T-helper 17 cell (primary cell): ENCODE data around the gene CEP290. TPM values are rescaled to one million over a fixed set of nuclear protein-coding genes. Genes with fewer than 3 reads are reported as not detected.

Experiments
- ATAC-seq: fragments of 150-1000 bp; cut with Tn5 transposase; 2 replicates; pipeline ENCODE4 v1.10.0; 2021; ENCODE audit warnings: mild to moderate bottlenecking, moderate library complexity
- DNase-seq, 3 donors: peaks; one replicate each; pipeline versions ENCODE4 v3.0.0 to v3.0.0-alpha.2; 2020 to 2021
- H3K9me3 ChIP-seq: one replicate; pipeline ENCODE4 v1.7.0; 2013; ENCODE audit warnings: low read length, mild to moderate bottlenecking; ENCODE audit not compliant: control insufficient read depth, poor library complexity, severe bottlenecking
- H3K27ac Mint-ChIP-seq: one replicate; pipeline ENCODE4 v1.8.0; 2022; ENCODE audit warnings: mild to moderate bottlenecking, moderate library complexity, mixed read lengths
- H3K27me3 Mint-ChIP-seq: one replicate; pipeline ENCODE4 v1.8.0; 2022; ENCODE audit warnings: mixed read lengths
- H3K36me3 Mint-ChIP-seq: one replicate; pipeline ENCODE4 v1.8.0; 2022; ENCODE audit warnings: low read depth, mixed read lengths
- H3K4me1 Mint-ChIP-seq: one replicate; pipeline ENCODE4 v1.8.0; 2022; ENCODE audit warnings: mild to moderate bottlenecking, mixed read lengths
- H3K4me3 Mint-ChIP-seq: one replicate; pipeline ENCODE4 v1.8.0; 2022; ENCODE audit warnings: mild to moderate bottlenecking, moderate library complexity, mixed read lengths
- total RNA-seq, 4 donors: library from RNA in 2 of 4; stranded (reverse) in 2 of 4; gene quantifications; one replicate each; pipeline ENCODE4 v1.2.3 and lab custom pipeline; 2022 to 2026

CEP290 gene, protein sequence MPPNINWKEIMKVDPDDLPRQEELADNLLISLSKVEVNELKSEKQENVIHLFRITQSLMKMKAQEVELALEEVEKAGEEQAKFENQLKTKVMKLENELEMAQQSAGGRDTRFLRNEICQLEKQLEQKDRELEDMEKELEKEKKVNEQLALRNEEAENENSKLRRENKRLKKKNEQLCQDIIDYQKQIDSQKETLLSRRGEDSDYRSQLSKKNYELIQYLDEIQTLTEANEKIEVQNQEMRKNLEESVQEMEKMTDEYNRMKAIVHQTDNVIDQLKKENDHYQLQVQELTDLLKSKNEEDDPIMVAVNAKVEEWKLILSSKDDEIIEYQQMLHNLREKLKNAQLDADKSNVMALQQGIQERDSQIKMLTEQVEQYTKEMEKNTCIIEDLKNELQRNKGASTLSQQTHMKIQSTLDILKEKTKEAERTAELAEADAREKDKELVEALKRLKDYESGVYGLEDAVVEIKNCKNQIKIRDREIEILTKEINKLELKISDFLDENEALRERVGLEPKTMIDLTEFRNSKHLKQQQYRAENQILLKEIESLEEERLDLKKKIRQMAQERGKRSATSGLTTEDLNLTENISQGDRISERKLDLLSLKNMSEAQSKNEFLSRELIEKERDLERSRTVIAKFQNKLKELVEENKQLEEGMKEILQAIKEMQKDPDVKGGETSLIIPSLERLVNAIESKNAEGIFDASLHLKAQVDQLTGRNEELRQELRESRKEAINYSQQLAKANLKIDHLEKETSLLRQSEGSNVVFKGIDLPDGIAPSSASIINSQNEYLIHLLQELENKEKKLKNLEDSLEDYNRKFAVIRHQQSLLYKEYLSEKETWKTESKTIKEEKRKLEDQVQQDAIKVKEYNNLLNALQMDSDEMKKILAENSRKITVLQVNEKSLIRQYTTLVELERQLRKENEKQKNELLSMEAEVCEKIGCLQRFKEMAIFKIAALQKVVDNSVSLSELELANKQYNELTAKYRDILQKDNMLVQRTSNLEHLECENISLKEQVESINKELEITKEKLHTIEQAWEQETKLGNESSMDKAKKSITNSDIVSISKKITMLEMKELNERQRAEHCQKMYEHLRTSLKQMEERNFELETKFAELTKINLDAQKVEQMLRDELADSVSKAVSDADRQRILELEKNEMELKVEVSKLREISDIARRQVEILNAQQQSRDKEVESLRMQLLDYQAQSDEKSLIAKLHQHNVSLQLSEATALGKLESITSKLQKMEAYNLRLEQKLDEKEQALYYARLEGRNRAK (N-terminal part only)
- 10 to 100 TPM; 16.0 to 18.9 TPM for total RNA-seq
- total RNA-seq (lab: John Stamatoyannopoulos, UW) = 69.8 to 73.5 reads per million in 2 donors

DNA sequence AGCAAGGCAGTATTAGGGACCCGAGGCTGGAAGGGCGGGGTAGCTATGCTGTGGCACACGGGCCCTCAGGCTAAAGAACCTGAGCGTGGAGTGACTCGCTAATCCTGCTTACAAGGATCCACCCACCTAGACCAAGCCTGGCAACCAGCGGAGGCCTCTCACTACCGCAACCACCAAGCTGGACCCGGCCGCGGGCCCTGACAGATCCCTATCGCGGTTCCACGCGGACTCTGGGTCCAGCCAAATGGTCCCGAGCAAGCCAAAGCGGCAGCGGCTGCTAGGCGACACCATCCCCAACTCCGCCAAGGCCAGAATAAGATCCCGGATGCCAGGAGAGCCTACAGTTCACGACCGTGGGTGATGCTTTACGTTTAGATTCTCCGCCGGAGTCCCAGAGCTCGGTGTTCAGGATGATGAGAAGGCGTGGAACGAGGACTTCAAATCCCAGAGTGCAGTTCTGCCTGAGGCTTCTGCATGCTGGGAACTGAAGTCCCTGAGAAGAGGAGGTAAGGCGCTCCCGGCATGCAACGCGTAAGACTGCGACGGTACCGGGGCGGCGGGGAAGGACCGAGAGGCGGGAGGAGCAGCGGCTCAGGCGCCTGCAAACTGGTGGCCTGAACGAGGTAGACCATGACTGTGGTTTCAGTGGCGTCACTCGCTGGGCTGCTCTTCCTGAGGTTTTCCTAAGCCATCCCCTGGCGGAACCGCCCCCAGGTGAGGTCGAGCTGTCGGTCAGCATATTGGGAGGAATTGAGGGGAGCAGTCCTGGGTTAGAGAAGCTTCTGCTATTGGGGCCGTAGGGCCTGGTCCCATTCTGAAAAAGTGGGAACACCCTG is at the start of gene CEP290, which contains the start of gene TMTC3:
Gene CEP290, minus strand, starts transcription at position 315 of the 836 bp plus-strand sequence. CDS start 781 bp downstream, outside the sequence.
Gene TMTC3, plus strand, starts transcription at position 534 of the 836 bp plus-strand sequence. CDS start 6,009 bp downstream, outside the sequence.
- Mint-ChIP-seq H3K4me3 (peak within 1 kb of the TSS; percentile 97), H3K36me3 (peaks cover 18% of the 10 kb centered on the region), H3K27me3 (no peaks in the 10 kb centered on the region), H3K27ac (peak within 1 kb of the TSS; percentile 96), H3K4me1 (peaks cover 38% of the 10 kb centered on the region)
- ATAC-seq = peak; percentile 95
- H3K9me3 ChIP-seq = no peaks in the 10 kb centered on the region
- DNase-seq = peak; percentile 85 to 88 (median 86)

DNA sequence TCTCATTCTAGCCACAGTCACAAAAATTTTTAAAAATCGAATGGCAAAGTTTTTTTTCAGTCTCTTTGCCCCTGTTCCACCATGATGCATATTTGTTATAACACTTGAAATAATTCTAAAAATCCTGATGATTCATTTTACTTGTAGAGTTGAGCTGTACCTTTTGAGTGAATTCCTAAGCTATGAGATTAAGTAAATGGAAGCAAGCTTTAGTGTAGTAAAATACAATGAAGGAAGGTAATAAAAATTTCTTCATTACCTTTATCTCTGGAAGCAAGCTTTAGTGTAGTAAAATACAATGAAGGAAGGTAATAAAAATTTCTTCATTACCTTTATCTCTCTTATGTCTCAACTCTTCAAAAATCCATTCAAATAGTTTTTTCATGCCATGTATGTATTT is 46.3 kb upstream of the CEP290 start:
- H3K27me3 Mint-ChIP-seq = no peaks in the 10 kb centered on the region
- H3K4me3 Mint-ChIP-seq = no peak overlapping the region
- no peak for DNase-seq
- H3K27ac Mint-ChIP-seq = no peak overlapping the region
- no peak for ATAC-seq
- peaks cover 3% of the 10 kb centered on the region for H3K36me3 Mint-ChIP-seq
- no peaks in the 10 kb centered on the region for H3K4me1 Mint-ChIP-seq
- H3K9me3 ChIP-seq = no peaks in the 10 kb centered on the region

DNA sequence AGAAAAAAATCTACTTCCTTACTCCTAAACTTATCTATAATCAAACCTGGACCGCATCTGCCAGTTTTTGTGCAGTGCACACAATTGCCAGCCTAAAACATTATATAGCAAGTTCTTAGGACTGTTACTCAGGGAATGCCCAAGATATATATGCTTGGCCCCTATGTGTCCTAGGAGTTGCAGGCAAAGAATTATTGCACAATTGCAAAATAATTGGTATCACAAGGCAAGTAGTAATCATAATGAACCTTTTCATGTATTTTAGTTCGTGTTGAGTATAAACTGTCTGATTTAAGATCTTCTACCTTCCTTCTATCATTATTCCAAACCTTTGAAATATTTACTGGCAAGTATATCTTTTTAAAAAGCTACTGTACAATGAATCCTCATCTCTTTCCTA is 45.7 kb upstream of the CEP290 start:
- no peak overlapping the region for H3K27ac Mint-ChIP-seq
- H3K4me1 Mint-ChIP-seq = no peaks in the 10 kb centered on the region
- H3K9me3 ChIP-seq = no peaks in the 10 kb centered on the region
- no peak overlapping the region for H3K4me3 Mint-ChIP-seq
- ATAC-seq (no peak), DNase-seq (no peak)
- H3K36me3 Mint-ChIP-seq = peaks cover 3% of the 10 kb centered on the region
- no peaks in the 10 kb centered on the region for H3K27me3 Mint-ChIP-seq

DNA sequence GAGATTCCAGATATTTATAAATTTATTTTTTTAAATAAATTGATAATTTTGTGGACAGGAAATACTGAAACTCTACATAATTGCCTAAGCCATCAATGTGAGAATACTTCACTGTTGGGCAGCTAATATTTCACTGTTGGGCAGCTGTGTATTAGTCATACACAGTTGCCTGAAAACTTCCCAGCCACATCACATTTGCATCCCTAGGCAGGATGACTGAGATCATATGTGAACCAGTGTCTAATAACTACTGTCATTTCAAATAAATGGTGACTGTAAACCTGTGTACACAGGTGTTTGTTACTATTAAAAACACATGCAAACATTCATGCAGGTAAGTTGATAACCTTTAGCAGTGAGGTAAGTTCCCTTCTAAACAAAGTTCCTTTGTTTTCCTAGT is 44.1 kb upstream of the CEP290 start:
- Mint-ChIP-seq H3K27me3 (no peaks in the 10 kb centered on the region), H3K4me1 (no peaks in the 10 kb centered on the region), H3K27ac (no peak overlapping the region), H3K4me3 (no peak overlapping the region), H3K36me3 (peaks cover 6% of the 10 kb centered on the region)
- no peaks in the 10 kb centered on the region for H3K9me3 ChIP-seq
- DNase-seq (no peak), ATAC-seq (no peak)

DNA sequence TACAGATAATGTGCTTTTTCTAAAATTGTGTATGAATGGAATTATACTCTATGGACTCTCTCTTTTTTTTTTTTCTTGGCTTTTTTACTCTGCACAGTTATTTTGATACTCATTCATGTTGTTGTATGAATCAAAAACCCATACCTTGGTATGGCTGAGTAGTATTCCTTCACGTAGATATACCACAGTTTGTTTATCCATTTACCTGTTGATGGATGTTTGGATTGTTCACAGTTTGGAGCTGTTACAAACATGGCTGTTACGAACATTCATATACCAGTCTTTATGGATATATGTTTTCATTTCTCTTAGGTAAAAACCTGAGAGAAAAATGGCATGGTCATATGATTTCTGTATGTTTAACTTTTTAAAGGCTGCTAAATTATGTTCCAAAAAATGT is 43.4 kb upstream of the CEP290 start:
- no peaks in the 10 kb centered on the region for H3K27me3 Mint-ChIP-seq

DNA sequence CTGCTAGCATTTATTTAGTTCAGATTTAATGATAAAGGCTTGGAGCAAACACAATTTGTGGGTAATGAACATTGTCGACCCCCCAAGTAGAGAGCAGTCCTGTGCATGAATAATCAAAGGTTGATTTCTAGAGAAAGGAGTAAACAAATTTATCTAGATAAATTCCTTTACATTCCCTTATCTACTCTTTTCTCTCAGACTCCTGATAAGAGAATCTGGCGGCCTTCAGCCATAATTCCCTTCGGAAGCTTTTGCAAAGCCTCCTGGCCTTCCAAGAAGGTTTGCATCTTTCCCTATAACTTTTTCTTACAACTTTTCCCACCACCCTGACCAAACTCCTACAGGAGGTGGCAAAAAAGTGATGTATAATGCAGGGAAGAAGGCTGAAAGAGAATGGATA is 42.3 kb upstream of the CEP290 start:
- Mint-ChIP-seq H3K27ac (no peak overlapping the region), H3K4me3 (no peak overlapping the region), H3K4me1 (no peaks in the 10 kb centered on the region), H3K36me3 (peaks cover 9% of the 10 kb centered on the region), H3K27me3 (no peaks in the 10 kb centered on the region)
- no peaks in the 10 kb centered on the region for H3K9me3 ChIP-seq
- no peak for DNase-seq
- ATAC-seq = no peak

More for the DNA sequence above, 43.4 kb upstream of the CEP290 start:
- ATAC-seq = no peak
- no peak overlapping the region for H3K4me3 Mint-ChIP-seq
- DNase-seq = no peak
- no peaks in the 10 kb centered on the region for H3K4me1 Mint-ChIP-seq
- H3K36me3 Mint-ChIP-seq = peaks cover 7% of the 10 kb centered on the region
- no peak overlapping the region for H3K27ac Mint-ChIP-seq
- H3K9me3 ChIP-seq = no peaks in the 10 kb centered on the region

DNA sequence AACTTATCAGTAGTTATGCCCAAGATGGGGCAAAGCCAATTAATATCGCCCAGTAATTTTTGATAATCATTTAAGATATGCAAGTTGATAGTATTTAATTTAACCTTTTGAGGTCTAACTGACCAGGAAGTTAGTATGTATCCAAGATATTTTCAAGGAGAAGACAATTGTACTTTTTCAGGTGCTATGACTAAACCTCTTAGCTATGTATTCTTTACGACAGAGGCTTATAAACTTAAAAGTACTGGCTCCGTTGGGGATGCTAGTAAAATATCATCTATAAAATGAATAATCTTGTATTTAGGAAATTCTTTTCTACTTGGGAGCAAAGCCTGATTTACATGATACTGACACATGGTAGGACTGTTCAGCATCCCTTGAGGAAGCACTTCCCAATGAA is 40.5 kb upstream of the CEP290 start:
- Mint-ChIP-seq H3K4me3 (no peak overlapping the region), H3K27ac (no peak overlapping the region), H3K27me3 (no peaks in the 10 kb centered on the region), H3K4me1 (no peaks in the 10 kb centered on the region), H3K36me3 (peaks cover 13% of the 10 kb centered on the region)
- DNase-seq (no peak), ATAC-seq (no peak)
- no peaks in the 10 kb centered on the region for H3K9me3 ChIP-seq

DNA sequence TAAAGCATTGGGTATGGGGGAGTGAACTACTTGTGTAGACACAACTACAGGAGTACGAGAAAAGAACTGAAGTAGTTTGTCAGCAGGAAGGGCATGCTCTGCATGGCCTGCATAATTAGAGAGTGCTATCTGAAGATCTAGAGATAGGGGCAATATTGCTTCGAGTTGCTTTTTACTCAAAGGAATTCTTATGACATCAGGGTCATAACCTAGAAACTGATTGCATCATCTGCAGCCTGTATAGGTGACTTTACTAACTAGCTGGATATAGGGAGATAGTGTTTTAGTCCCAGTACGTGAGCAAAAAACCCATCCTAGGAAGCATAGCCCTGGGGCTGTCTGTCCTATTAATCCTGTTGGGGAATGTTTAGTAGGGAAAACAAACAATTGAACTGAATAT is 40.0 kb upstream of the CEP290 start:
- peaks cover 15% of the 10 kb centered on the region for H3K36me3 Mint-ChIP-seq
- no peaks in the 10 kb centered on the region for H3K4me1 Mint-ChIP-seq
- DNase-seq (no peak), ATAC-seq (no peak)
- no peaks in the 10 kb centered on the region for H3K27me3 Mint-ChIP-seq
- H3K4me3 Mint-ChIP-seq = no peak overlapping the region
- H3K9me3 ChIP-seq = no peaks in the 10 kb centered on the region
- no peak overlapping the region for H3K27ac Mint-ChIP-seq

DNA sequence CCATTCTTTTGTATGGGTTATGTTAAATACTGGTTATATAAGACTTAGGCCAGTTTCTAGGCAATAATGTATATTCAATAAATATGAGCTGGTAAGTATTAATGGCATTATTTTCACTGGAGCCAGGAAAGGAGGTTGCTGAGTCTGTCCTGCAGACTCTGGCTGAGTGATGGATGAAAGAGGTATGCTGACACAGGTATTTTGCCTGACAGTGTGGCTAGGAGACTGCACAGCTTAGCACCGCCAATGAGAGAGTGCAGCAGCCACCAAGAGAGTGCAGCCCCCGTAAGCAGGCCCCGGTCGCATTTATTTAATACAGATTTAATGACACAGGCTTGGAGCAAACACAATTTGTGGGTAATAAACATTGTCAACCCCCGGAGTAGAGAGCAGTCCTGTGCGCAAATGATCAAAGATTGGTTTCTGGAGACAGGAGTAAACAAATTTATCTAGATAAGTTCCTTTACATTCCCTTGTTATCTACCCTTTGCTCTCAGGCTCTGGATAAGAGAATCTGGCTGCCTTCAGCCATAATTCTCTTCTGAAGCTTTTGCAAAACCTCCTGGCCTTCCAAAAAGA is 37.6 kb upstream of the CEP290 start:
- H3K36me3 Mint-ChIP-seq = peaks cover 19% of the 10 kb centered on the region
- no peaks in the 10 kb centered on the region for H3K9me3 ChIP-seq
- H3K4me3 Mint-ChIP-seq = no peak overlapping the region
- DNase-seq = no peak
- no peak overlapping the region for H3K27ac Mint-ChIP-seq
- no peak for ATAC-seq
- no peaks in the 10 kb centered on the region for H3K4me1 Mint-ChIP-seq
- no peaks in the 10 kb centered on the region for H3K27me3 Mint-ChIP-seq

DNA sequence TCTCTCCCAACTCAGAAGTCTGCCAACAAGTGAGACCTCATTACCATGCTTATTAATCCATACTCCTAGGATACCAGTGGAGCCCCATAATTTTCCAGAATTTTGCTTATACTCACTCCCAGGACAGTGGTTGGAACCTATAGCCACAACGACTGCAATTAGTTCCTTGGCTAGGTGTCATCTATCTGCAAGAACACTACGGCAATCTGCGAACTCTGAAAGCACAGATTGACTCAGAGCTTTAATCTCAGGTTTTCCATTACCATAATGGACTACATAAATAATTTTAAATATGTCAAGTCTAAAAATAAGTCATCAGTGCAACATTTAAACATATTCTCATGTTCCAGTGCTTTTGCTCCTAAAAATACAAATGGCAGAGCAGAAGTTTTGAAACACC is 33.7 kb upstream of the CEP290 start:
- no peaks in the 10 kb centered on the region for H3K9me3 ChIP-seq
- Mint-ChIP-seq H3K36me3 (peaks cover 25% of the 10 kb centered on the region), H3K4me1 (no peaks in the 10 kb centered on the region), H3K4me3 (no peak overlapping the region), H3K27ac (no peak overlapping the region), H3K27me3 (no peaks in the 10 kb centered on the region)
- ATAC-seq = no peak
- no peak for DNase-seq

DNA sequence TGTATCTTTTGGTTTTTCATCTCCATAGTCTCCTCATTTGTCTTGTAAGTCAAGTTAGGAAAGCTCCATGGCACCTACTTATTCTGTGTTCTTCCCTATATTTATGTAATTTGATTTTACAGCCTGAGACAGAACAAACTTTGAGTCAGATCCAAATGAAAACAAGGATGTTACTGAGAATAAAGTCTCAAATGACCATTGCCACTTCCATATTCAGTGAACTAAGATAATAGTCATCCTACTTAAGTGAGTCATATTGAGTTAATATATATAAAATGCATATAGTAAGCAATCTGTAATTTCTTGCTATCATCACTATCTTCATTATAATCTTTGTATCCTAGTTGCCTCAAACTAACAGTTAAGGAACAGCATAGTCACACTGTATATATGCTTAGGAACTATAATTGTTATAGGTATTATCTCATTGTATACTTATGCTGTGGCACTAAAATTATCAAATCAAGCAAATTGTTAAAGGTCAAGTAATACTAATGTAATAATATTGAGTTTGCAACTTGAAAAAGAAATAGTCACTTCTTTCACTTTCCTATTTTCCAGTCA is 31.0 kb upstream of the CEP290 start:
- H3K36me3 Mint-ChIP-seq = peaks cover 28% of the 10 kb centered on the region

DNA sequence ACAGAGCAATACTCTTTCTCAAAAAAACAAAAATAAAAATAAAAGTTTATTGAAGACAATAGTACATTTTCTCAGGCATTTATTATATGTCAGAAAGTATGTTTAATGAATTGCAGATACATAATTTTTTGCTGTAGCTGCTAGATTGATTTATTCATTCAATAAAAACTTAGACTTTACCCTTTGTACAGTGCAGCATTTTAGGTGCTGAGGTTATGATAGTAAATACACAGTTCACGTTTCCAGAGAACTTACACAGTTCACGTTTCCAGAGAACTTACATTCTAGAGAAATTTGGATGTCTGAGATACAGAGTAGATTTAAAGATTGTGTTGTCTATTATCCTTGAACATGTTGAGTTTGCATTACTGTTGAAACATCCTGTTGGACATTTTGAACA is 25.5 kb upstream of the CEP290 start:
- Mint-ChIP-seq H3K4me1 (no peaks in the 10 kb centered on the region), H3K27ac (no peak overlapping the region), H3K27me3 (no peaks in the 10 kb centered on the region), H3K4me3 (no peak overlapping the region), H3K36me3 (peaks cover 14% of the 10 kb centered on the region)
- DNase-seq (no peak), ATAC-seq (no peak)
- no peaks in the 10 kb centered on the region for H3K9me3 ChIP-seq

More for the DNA sequence above, 31.0 kb upstream of the CEP290 start:
- DNase-seq (no peak), ATAC-seq (no peak)
- H3K27ac Mint-ChIP-seq = no peak overlapping the region
- H3K4me1 Mint-ChIP-seq = no peaks in the 10 kb centered on the region
- H3K9me3 ChIP-seq = no peaks in the 10 kb centered on the region
- no peak overlapping the region for H3K4me3 Mint-ChIP-seq
- H3K27me3 Mint-ChIP-seq = no peaks in the 10 kb centered on the region
